ENCODE measurements around the gene CLC.
"Not testable (repeated sequence)": the region's sequence is repeated elsewhere in the genome, so short reads cannot be mapped to it uniquely, and the experiment has no call there.

CLC gene

GRCh38 chr19:39729594-39729993 lies 8.2 kb downstream of the CLC start:
- no peak for DNase-seq (ENCODE audit: low read depth)

GRCh38 chr19:39728040-39728439 lies 9.8 kb downstream of the CLC start:
- no peak for DNase-seq (ENCODE audit: low read depth)

DNA sequence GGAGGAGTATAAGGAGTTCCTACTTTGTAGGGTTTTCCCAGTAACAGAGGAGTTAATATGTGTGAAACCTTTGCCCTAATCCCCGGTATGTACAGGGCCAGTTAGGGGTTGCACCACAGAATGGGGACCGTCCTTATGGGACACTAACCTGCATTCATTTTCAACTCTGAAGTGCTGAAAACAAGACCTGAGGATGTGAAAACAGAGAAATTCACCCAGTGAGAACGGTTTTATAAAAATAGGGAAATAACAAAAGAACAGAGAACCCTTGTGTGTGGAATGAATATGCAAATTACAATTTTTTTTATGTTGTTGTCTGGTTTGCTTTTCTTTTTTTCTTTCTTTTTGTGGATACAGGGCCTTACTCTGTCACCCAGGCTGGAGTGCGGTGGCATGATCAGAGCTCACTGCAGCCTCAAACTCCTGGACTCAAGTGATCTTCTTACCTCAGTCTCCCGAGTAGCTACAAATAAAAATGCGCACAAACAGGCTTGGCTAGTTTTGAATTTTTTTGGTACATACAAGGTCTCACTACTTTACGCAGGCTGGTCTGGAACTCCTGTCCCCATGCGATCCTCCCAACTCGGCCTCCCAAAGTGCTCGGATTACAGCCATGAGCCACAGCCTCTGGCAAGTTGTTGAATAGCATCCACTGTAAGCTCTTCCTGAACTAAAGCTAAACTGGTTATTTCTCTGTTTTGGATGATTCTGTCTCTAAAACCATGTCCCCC lies 10.6 kb downstream of the CLC start:
- no peak for DNase-seq (ENCODE audit: low read depth)

GRCh38 chr19:39725995-39726394 lies 11.8 kb downstream of the CLC start:
- no peak for DNase-seq (ENCODE audit: low read depth)

DNA sequence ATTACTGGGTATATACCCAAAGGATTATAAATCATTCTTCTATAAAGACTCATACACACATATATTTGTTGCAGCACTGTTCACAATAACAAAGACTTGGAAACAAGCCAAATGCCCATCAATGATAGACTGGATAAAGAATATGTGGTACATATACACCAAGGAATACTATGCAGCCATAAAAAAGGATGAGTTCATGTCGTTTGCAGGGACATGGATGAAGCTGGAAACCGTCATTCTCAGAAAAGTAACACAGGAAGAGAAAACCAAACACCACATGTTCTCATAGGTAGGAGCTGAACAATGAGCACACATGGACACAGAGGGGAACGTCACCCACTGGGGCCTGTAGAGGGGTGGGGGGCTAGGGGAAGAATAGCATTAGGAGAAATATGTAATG lies 17.7 kb downstream of the CLC start:
- not testable (repeated sequence) for DNase-seq (ENCODE audit: low read depth)

DNA sequence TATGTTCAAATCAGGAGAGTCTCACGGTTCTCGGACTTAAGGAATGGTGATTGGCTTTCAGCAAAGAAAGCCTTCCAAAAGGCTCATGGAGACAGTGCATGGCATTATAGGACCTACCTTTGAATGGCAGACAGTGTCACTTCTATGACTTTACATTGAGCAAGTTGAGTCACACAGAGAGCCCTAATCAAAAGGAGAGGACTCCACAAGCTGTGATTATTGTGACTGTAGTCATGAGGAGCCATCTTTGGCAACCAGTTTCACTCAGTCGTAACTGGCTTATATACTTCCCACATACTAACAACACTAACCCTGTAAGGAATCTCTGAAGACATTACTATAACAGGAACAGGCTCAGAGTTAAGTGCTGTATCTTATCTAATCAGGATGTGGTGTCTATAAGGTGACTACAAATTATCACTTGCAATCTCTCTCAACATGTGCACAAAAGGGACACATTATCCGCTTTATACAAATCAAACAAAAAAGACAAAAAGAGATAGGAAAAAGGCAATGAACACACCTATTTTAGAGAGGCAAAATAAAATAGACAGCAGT lies 27.4 kb downstream of the CLC start:
- DNase-seq (ENCODE audit: low read depth): no peak

- no peak for DNase-seq (ENCODE audit: low read depth)
Observed at GRCh38 chr19:39709026-39709872, 28.6 kb downstream of the CLC start.

- DNase-seq (ENCODE audit: low read depth): no peak
Observed at GRCh38 chr19:39708594-39708993, 29.2 kb downstream of the CLC start.

- DNase-seq (ENCODE audit: low read depth): no peak
Observed at GRCh38 chr19:39705578-39706188, 32.1 kb downstream of the CLC start.

DNA sequence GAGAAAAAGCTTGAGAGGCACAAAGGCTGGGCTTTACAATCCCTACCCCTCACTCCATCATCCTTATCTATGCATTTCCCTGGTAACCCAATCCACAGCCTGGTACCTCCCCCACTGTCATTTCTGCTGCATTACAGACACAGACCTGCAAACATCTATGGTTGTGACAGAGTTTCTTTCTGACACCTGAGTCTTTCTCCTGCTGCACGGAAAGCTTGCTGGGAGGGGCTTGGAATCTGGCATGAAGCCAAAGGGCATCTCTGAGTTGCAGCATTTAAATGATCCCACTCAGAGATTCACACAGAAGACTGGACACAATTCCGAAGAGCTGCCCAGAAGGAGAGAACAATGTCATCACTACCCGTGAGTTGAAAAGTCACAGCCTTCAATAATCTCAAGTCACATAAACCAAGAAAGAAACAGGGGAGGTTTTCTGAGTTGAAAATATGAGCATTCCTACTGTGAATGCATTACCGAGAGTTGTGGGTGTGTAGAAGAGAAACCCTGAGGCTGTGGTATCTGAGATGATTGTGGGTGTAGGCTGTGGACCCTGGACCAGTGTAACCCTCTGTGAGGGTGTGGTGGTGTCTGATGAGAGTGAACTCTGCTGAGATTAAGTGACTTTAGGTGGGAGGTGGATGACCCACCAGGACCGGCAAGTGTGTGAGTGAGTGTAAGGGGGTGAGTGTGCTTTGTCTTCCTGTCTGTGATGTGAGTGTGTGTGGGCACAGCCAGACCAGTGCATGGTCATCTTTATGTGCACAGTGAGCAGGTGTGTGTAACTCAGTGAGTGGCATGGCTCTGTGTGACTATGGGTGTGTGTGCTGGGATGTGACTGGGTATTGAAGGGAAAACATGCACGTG lies 33.4 kb downstream of the CLC start, which contains the start of gene LGALS14:
Gene LGALS14 (plus strand): TSS at position 301 of the 864 bp plus-strand sequence. CDS start 48 bp downstream, at position 349.
- no peak for DNase-seq (ENCODE audit: low read depth)

DNA sequence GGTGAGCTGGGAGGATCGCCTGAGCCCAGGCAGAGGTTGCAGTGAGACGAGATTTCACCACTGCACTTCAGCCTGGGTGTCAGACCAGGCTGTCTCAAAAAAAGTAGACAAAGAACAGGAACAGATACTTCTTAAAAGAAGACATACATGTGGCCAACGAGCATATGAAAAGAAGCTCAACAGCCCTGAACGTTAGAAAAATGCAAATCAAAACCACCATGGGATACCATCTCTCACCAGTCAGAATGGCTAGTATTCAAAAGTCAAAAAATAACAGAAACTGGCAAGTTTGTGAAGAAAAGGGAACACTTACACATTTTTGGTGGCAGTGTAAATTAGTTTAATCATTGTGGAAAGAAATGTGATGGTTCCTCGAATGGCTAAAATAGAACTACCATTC lies 36.5 kb downstream of the CLC start:
- DNase-seq (ENCODE audit: low read depth): no peak

DNA sequence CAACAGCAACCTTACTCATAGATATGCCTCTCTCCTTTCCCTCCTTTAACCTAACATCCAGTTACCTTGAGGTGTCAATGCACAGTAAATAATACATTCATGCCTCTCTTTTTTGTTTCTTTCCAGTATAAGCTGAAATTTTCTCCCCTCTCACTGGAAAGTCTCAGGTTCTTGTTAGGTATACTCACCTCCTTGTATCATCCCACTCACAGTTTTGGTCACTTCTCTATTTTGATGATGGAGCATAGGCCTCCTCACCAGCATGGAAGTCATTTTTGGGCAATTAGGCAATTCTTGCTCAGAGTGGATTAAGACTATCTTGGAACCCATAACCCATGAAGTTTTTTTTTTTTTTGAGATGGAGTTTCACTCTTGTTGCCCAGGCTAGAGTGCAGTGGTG lies 39.3 kb downstream of the CLC start:
- no peak for DNase-seq (ENCODE audit: low read depth)

- no peak for DNase-seq (ENCODE audit: low read depth)
Observed at GRCh38 chr19:39696387-39696786, 41.4 kb downstream of the CLC start.

GRCh38 chr19:39695759-39696158 lies 42.1 kb downstream of the CLC start:
- no peak for DNase-seq (ENCODE audit: low read depth)

DNA sequence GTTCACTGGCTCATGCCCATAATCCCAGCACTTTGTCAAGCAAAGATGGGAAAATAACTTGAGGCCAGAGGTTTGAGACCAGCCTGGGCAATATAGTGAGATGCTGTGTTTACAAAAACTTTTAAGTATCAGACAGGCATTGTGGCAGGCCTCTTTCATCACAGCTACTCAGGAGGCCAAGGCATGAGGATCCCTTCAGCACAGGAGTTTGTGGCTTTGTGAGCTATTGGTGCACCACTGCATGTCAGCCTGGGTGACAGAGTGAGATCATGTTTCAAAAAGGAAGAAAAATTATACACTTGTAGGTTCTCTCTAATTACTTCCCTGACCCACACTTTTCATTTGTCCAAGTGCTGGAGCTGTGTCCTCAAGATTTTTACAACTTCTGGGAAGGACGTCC lies 45.0 kb downstream of the CLC start:
- DNase-seq (ENCODE audit: low read depth): no peak

DNA sequence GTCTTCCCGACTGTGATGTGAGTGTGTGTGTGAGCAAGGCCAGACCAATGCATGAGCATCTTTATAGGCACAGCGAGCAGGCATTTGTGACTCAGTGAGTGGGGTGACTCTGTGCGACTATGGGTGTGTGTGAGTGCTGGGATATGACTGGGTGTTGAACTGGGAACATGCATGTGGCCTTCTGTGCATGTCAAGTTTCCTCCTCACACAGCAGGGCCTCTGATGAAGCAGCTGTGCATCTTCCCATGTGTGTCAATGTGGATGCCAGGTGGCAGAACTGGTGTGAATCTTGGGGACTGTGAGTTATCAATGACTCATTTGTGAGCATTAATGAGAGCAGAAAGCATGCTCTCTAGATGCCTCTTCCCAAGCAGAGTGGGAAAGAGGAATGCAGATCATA lies 45.7 kb downstream of the CLC start:
- DNase-seq (ENCODE audit: low read depth): no peak

- not testable (repeated sequence) for DNase-seq (ENCODE audit: low read depth)
Observed at GRCh38 chr19:39688637-39689036, 49.2 kb downstream of the CLC start.

DNA sequence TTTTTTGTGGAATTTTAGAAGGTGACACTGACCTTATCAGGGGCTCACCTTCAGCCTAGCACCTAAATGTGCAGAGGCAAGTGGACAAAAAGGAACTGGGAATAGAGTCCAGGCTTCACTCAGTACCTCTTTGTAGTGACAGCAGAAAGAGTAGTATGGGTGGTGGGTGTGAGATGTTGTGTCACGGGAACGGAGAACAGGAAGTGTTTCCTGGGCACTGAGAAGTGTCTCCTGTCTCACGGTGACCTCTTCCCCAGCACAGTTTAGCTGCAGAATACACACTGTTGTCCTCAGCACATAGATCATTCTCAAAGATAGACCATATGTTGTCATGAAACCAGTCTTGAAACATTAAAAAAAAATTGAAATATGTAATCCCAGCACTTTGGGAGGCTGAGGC lies 51.1 kb downstream of the CLC start:
- DNase-seq (ENCODE audit: low read depth): no peak

GRCh38 chr19:39684267-39684666 lies 53.6 kb downstream of the CLC start:
- no peak for DNase-seq (ENCODE audit: low read depth)

DNA sequence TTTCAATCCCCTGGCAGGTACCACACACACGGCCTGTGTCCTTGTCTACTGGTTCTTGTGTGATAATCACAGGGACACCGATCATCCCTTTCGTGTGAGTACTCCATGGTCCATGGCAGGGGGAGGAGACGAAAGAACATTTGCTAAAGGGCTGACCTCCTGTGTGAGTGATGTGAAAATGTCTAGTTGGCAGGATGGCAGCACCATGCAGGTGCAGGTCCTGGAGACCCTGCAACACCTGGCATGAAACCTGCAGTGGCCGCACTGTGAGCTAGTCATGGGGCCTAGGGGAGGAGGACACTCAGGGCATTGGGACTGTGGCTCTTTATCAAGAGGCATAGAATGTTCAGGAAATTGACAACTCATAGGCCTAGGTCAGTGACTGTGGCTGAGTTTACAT lies 56.4 kb downstream of the CLC start:
- no peak for DNase-seq (ENCODE audit: low read depth)

All from activated gamma-delta T cell treated with anti-CD3 and anti-CD28 coated beads, Interleukin-2, amount 50 U/mL, for 16 hours (primary cell).